Measurements from ENCODE around the gene PTPRM.

PTPRM gene

GRCh38 chr18:8279346-8279745 is 712.2 kb downstream of the PTPRM start:
- no peak for ATAC-seq
- no peak for TF ChIP-seq ZNF8 (CRISPR knock-in tag; IDR thresholded peaks at IDR 0.05)
- no peak for TF ChIP-seq ZNF565 (CRISPR knock-in tag; conservative IDR thresholded peaks at IDR 0.05; ENCODE audit: low read depth)
- no peak for TF ChIP-seq ZFP3 (CRISPR knock-in tag; IDR thresholded peaks at IDR 0.05)
- no peak for TF ChIP-seq GLIS3 (CRISPR knock-in tag; IDR thresholded peaks at IDR 0.05)
- no peak for TF ChIP-seq ZFP30 (CRISPR knock-in tag; IDR thresholded peaks at IDR 0.05)
- TF ChIP-seq RARB (CRISPR knock-in tag; IDR thresholded peaks at IDR 0.05) = no peak
- TF ChIP-seq ESRRG (CRISPR knock-in tag; IDR thresholded peaks at IDR 0.05) = no peak
- TF ChIP-seq OSR1 (CRISPR knock-in tag; IDR thresholded peaks at IDR 0.05) = no peak
- TF ChIP-seq TOX (CRISPR knock-in tag; IDR thresholded peaks at IDR 0.05; ENCODE audit: borderline replicate concordance) = no peak

GRCh38 chr18:8279781-8280330 is 712.7 kb downstream of the PTPRM start:
- TF ChIP-seq ESRRG (CRISPR knock-in tag; IDR thresholded peaks at IDR 0.05) = no peak
- TF ChIP-seq ZNF8 (CRISPR knock-in tag; IDR thresholded peaks at IDR 0.05) = no peak
- TF ChIP-seq BACH2 (CRISPR knock-in tag; IDR thresholded peaks at IDR 0.05; ENCODE audit: borderline replicate concordance) = no peak
- TF ChIP-seq ZNF70 (CRISPR knock-in tag; IDR thresholded peaks at IDR 0.05) = no peak
- TF ChIP-seq, protein P1, sequence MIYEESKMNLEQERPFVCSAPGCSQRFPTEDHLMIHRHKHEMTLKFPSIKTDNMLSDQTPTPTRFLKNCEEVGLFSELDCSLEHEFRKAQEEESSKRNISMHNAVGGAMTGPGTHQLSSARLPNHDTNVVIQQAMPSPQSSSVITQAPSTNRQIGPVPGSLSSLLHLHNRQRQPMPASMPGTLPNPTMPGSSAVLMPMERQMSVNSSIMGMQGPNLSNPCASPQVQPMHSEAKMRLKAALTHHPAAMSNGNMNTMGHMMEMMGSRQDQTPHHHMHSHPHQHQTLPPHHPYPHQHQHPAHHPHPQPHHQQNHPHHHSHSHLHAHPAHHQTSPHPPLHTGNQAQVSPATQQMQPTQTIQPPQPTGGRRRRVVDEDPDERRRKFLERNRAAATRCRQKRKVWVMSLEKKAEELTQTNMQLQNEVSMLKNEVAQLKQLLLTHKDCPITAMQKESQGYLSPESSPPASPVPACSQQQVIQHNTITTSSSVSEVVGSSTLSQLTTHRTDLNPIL (CRISPR knock-in tag; IDR thresholded peaks at IDR 0.05; ENCODE audit: low read depth) = no peak
- TF ChIP-seq OSR1 (CRISPR knock-in tag; IDR thresholded peaks at IDR 0.05) = no peak
- TF ChIP-seq, protein P2, sequence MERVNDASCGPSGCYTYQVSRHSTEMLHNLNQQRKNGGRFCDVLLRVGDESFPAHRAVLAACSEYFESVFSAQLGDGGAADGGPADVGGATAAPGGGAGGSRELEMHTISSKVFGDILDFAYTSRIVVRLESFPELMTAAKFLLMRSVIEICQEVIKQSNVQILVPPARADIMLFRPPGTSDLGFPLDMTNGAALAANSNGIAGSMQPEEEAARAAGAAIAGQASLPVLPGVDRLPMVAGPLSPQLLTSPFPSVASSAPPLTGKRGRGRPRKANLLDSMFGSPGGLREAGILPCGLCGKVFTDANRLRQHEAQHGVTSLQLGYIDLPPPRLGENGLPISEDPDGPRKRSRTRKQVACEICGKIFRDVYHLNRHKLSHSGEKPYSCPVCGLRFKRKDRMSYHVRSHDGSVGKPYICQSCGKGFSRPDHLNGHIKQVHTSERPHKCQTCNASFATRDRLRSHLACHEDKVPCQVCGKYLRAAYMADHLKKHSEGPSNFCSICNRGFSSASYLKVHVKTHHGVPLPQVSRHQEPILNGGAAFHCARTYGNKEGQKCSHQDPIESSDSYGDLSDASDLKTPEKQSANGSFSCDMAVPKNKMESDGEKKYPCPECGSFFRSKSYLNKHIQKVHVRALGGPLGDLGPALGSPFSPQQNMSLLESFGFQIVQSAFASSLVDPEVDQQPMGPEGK (CRISPR knock-in tag; IDR thresholded peaks at IDR 0.05; ENCODE audit: borderline replicate concordance) = no peak
- no peak for TF ChIP-seq SNAI2 (CRISPR knock-in tag; IDR thresholded peaks at IDR 0.05)
- no peak for TF ChIP-seq CSDC2 (CRISPR knock-in tag; IDR thresholded peaks at IDR 0.05)
- TF ChIP-seq ZNF565 (CRISPR knock-in tag; conservative IDR thresholded peaks at IDR 0.05; ENCODE audit: low read depth) = no peak
- TF ChIP-seq TOX (CRISPR knock-in tag; IDR thresholded peaks at IDR 0.05; ENCODE audit: borderline replicate concordance) = no peak
- no peak for TF ChIP-seq PPARA (CRISPR knock-in tag; IDR thresholded peaks at IDR 0.05; ENCODE audit: borderline replicate concordance)
- no peak for TF ChIP-seq TCF4 (CRISPR knock-in tag; IDR thresholded peaks at IDR 0.05; ENCODE audit: borderline replicate concordance)
- no peak for TF ChIP-seq ZC3H10 (CRISPR knock-in tag; IDR thresholded peaks at IDR 0.05)
- no peak for TF ChIP-seq GLIS3 (CRISPR knock-in tag; IDR thresholded peaks at IDR 0.05)
- TF ChIP-seq ISL1 (CRISPR knock-in tag; IDR thresholded peaks at IDR 0.05) = no peak
- no peak for TF ChIP-seq CSRNP3 (CRISPR knock-in tag; IDR thresholded peaks at IDR 0.05)
- no peak for TF ChIP-seq RARB (CRISPR knock-in tag; IDR thresholded peaks at IDR 0.05)
- no peak for ATAC-seq

GRCh38 chr18:8283891-8284585 is 716.9 kb downstream of the PTPRM start:
- ATAC-seq = no peak
- TF ChIP-seq ZNF565 (CRISPR knock-in tag; conservative IDR thresholded peaks at IDR 0.05; ENCODE audit: low read depth) = no peak
- no peak for TF ChIP-seq PPARA (CRISPR knock-in tag; IDR thresholded peaks at IDR 0.05; ENCODE audit: borderline replicate concordance)
- TF ChIP-seq ZNF70 (CRISPR knock-in tag; IDR thresholded peaks at IDR 0.05) = peak; percentile 73
- no peak for TF ChIP-seq ZNF8 (CRISPR knock-in tag; IDR thresholded peaks at IDR 0.05)
- no peak for TF ChIP-seq ZFP30 (CRISPR knock-in tag; IDR thresholded peaks at IDR 0.05)
- TF ChIP-seq SNAI2 (CRISPR knock-in tag; IDR thresholded peaks at IDR 0.05) = no peak
- TF ChIP-seq TOX (CRISPR knock-in tag; IDR thresholded peaks at IDR 0.05; ENCODE audit: borderline replicate concordance) = no peak
- TF ChIP-seq, protein P1 (CRISPR knock-in tag; IDR thresholded peaks at IDR 0.05; ENCODE audit: low read depth) = no peak
- no peak for TF ChIP-seq ARNTL (CRISPR knock-in tag; IDR thresholded peaks at IDR 0.05; ENCODE audit: borderline replicate concordance, low read depth)
- no peak for TF ChIP-seq ESRRG (CRISPR knock-in tag; IDR thresholded peaks at IDR 0.05)
- TF ChIP-seq OSR1 (CRISPR knock-in tag; IDR thresholded peaks at IDR 0.05) = no peak
- no peak for TF ChIP-seq ZFP3 (CRISPR knock-in tag; IDR thresholded peaks at IDR 0.05)
- peak; percentile 66 for TF ChIP-seq ISL1 (CRISPR knock-in tag; IDR thresholded peaks at IDR 0.05)
- no peak for TF ChIP-seq POU6F1 (CRISPR knock-in tag; IDR thresholded peaks at IDR 0.05; ENCODE audit: borderline replicate concordance, low read depth)
- no peak for TF ChIP-seq CSRNP3 (CRISPR knock-in tag; IDR thresholded peaks at IDR 0.05)
- no peak for TF ChIP-seq RARB (CRISPR knock-in tag; IDR thresholded peaks at IDR 0.05)

All from SK-N-SH treated with all-trans-retinoic acid at 6 μM for 48 hours (cell line).